Measurements from ENCODE around the gene ARHGAP27.

ARHGAP27 gene

DNA sequence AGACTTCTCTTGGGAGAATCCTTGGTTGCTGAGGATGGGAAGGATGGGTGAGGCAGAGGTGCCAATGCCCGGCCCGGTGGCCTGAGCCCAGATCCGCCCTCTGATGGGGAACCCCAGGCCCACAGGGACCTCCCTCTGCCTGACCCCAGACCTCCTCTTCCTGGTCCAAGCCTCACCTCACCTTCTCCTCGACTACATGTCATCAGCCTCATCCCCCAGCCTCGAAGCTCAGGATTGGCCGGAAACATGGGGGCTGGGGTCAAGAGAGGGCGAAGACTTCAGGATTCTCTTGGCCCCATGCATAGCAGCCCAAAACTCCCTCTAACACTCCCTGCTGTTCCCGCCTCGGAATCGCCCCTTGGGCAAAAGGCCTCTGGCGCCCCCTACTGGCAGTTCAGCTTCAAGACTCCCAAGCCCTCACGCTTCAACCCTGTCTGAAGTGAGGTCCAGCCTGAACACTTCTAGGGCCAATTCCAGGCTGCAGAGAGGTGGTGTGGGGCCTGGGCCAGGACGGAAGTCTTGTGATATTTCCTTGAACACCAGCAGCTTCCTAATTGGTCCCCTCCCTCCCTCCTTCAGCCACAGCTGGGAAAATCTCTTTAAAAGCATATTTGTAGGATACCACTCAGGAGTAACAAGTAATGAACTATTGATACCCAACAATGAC is 47.2 kb downstream of the ARHGAP27 start:
- FAIRE-seq = no peak

DNA sequence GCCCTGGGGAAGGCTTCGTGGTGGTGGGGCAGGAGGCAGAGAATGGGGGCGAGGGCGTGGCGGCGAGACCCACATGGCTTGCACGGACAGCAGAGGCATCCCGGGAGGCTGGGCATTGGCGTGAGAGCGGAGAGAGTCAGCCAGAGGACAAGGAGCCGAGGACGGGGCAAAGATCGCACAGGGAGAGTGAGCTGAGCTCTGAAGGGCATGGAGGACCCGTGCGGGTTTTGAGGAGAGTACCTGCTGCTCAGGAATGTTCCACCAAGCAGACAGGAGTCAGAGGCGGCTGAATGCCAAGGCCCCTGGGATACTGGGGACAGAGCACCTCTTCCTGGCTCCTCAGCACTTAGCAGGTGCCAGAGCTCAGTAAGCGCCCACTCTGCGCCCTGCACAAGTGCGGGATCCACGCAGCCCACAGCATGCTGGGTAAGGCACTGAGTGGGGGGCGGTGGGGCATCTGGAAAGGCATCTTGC is 47.8 kb downstream of the ARHGAP27 start:
- FAIRE-seq = no peak

DNA sequence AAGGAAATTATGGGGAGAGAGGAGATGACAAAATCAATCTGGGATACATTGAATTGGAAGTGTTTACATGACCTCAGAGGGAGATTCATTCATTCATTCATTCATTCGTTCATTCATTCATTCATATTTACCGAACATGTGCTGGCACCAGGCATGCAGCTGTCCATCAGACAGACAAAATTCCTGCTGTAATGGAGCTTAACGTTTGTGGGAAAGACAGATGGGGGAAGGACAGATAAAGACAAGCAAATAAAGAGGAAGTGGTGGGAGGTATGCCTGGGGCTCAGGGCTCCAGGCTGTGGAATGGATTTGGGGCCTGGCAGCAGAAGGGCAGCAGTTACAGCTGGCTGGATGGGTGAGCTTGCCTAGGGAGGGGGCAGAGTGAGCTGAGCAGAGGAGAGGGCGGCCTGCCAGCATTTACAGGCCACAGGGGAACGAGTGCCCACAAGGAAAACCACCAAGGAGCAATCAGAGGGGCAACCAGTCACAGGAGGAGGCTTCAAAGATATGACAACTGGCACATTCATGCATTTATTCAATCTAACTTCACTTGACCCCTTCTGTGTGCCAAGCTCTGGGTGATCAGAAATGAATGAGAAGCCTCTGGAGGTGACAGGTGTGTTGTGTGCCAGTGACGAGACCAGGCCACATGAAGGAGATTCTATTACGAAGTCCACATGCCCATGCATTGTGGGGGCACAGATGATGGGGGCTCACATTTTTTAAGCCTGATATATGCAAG is 48.5 kb downstream of the ARHGAP27 start:
- no peak for FAIRE-seq

DNA sequence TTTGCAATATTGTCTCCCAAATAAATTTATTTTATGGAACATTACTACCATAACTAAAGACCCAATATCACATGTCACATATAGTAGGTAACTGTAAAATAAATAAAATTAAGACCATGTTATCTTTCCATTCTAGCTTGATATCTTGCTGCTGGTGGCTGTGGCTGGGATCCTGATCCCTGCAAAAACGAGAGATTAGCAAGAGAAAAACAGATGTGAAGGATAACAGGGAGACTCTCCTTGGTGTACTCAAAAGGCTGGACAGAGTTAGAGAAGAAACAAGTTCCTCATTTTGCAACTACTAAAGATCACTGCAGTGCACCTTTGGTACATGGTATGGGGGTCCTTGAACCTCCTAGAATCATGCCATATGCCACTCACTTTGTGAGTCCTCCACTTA is 49.7 kb downstream of the ARHGAP27 start:
- no peak for FAIRE-seq

DNA sequence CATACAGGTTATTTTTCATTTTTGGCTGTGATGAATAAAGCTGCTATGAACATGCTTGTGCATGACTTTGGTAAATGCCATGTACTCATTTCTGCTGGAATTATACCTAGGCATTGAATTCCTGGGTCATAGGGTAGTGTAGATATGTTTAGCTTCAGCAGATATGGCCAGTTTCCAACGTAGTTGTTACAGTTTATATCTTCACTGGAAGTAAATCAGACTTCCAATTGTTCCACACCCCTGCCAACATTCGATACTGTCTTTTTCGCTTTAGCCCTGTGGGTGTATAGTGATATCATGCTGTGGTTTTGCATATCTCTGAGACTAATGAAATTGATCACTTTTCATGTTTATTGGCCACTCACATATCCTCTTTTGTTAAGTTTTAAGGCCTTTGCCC is 50.4 kb downstream of the ARHGAP27 start:
- no peak for FAIRE-seq

DNA sequence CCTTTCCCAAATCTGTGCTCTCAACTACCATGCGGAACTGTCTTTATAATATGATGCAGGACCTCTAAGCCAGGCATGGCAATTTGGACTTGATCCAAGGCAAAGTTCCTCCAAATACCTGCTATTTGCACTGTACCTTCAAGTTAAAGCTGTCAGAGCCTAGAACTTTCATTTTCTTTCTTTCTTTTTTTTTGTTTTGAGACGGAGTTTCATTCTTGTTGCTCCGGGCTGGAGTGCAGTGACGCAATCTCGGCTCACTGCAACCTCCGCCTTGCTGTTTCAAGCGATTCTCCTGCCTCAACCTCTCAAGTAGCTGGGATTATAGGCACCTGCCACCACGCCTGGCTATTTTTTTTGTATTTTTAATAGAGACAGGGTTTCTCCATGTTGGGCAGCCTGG is 51.7 kb downstream of the ARHGAP27 start:
- no peak for FAIRE-seq

DNA sequence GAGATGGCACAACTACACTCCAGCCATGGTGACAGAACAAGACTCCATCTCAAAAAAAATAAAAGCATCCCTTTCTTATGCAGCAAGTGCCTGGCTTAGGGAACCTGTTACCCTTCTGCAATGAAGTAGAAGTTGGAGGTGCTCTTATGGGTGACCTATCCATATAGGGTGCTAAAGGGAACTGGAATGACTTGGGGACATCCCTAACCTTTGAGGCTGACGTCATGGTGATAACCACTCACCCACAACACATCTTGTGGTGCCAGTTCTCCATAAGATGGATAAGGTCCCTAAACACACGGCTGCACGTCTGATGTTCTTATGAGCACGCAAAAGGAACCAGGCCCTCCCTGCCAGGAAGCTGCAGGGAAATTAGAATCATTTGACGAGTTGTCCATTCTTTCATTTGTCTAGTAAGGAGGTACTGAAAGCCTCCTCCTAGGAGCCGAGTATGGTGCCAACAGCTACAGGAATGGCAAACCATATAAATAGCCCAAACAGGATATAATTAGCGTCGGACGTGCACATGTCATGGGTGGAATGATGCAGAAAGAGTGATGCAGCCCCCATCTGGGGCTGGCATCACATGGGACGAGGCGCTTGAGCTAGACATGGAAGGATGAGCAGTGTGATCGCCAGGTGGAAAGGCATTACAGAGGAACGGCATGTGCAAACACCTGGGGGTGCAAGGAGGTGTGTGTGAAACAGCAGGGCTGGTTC is 52.5 kb downstream of the ARHGAP27 start:
- no peak for FAIRE-seq

DNA sequence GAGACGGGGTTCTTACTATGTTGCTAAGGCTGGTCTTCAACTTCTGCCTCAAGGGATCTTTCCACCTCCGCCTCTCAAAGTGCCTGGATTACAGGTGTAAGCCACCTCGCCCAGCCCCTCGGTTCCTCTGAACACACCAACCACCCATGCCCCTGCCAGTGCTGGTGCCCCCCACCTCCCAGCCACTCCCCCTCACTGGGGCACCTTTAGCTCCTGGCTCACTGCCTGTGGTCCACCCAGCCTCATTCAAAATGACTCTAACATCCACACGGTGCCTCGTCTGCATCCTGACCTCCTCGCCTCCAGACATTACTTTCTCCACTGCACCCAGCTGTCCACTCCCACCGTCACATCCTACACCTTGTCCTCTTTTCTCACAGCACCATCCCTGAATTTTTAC is 55.3 kb downstream of the ARHGAP27 start:
- FAIRE-seq = no peak

DNA sequence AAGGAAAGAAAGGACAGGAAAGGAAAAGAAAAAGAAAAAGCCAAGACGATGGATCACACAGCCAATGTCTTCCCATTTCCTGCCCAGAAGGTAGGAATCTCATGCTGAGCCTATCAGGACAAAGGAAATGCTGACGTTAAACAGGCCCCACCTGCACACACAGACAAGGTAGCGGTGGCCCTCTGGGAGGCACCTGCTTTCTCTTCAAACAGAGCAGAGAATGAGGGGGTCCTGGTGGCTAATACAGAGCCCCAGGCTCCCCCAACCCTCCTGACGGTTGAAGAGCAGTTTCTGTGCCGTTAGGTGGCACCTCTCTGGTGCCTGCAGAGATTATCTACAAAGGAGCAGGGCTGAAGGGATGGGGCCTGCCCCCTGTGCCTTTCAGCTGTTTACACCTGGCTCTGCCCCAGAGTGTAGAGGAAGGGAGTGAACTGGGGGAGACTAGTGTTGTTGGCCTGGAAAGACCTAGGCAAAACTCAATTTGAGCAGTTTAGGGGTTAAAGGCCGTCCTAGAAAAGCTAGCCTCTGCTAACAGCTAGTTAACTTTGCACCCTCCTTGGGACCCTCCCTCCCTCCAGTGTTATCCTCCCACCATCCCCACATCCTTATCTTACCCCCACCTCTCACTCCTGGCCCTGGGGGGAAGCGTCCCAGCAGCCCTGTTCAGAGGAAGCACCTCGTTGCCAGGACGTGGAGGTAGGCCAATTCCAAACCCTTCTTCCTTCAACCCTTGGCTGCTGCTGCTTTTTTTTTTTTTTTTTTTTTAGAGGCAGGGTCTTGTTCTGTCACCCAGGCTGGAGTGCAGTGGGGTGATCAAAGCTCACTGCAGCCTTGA is 56.3 kb downstream of the ARHGAP27 start:
- FAIRE-seq = no peak

DNA sequence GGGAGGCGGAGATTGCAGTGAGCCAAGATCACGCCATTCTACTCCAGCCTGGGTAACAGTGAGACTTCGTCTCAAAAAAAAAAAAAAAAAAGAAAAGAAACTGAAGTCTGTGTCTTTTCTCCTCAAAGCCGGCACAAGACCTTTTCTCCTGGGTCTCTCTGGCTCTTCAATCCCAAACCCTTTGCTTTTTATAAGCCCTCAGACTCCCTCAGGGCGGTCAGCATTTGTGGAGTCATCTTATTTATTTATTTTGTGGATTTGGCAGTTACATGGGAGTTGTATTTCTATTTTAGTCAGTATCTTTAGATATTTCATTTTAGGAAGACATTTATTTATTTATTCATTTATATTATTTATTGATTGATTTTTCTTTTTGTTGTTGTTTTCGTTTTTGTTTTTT is 58.2 kb downstream of the ARHGAP27 start:
- FAIRE-seq = no peak

DNA sequence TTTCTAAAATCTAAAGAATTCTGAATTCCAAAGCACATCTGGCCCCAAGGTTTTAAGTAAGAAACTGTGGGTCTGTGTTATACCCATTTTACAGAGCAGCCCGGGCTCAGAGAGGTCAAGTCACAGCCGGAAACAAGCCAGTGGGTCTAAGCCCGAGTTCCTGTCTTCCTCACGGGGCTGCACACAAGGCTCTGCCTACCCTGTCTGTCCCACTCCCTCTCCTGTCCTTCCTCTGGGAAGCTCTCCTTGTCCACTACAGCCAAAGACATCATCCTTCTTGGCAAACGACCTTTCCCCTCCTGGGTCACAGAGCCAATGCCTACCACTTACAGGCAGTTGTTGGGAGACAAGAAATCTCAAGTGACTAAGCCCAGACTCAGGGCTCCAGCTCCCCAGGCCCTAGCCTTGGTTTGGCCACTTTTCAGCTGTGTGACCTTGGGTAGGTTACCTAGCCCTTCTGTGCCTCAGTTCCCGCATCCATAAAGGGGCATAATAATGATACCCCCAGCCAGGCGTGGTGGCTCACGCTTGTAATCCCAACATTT is 60.3 kb downstream of the ARHGAP27 start:
- FAIRE-seq = no peak

DNA sequence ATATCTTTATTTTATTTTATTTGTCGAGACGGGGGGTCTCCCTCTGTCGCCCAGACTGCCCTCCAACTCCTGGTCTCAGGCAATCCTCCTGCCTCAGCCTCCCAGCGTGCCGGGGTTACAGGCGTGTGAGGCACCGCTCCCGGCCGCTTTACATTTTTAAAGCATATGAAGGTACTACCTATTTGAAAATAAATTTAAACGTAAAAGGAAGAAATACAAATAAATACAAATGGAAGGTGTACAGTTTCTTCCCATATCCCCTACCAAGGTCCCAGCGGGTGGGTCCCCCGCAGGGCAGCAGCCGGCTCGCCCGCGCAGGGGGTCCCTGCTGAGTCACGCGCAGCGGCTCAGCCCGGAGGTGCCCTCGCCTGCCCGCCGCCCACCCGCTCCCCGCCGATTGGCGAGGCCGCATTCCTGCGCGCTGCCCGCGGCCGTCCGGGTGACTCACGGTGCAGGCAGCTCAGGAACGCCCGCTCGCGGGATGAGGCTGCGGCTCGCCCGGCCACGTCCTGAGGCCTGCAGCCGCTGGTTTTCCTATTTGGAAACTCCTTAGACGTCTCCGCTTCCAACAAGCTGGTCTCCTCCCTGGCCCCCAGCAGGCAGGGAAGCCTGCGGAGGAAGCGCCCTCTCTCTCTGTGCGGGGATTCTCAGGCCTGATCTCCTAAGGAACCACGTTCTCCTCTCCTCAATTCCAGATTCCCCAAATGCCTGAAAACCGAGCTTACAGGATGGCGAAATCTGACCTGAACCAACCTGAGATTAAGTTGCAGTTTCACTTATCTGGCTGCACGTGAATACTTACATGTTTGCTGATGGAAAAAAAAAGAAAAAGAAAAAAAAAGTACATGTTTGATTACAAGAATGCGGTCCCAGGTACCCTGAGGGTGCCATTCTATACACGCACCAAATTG is 61.0 kb downstream of the ARHGAP27 start:
- FAIRE-seq = no peak

DNA sequence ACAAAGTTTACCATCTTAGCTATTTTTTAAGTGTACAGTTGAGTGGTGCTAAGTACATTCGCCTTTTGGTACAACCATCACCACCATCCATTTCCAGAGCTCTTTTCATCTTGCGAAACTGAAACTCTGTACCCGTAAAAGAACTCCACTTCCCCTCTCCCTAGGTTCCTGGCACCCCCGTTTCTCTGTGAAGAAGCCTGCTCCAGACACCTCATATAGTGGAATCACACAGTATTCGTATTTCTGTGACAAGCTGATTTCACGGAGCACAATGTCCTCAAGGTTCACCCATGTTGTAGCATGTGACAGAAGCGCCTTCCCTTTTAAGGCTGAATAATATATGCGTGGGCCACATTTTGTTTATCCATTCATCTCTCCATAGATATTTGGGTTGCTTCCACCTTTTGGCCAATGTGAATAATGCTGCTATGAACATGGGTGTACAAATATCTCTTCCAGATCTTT is 61.7 kb downstream of the ARHGAP27 start:
- FAIRE-seq = no peak

DNA sequence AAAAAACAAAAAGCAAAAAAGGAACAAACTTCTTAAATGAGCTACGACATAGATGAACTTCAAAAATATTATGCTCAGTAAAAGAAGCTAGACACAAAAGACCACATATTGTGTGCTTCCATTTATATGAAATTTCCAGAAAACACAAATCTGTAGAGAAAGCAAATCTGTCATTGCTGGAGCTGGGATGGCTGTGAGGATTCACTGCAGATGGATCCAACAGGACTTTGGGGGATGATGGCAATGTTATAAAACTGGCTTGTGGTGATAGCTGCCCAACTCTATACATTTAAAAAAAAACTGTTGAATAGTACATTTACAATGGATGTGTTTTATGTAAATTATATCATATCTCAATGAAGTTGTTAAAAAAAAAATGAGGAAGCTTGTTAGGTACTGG is 63.2 kb downstream of the ARHGAP27 start:
- no peak for FAIRE-seq

DNA sequence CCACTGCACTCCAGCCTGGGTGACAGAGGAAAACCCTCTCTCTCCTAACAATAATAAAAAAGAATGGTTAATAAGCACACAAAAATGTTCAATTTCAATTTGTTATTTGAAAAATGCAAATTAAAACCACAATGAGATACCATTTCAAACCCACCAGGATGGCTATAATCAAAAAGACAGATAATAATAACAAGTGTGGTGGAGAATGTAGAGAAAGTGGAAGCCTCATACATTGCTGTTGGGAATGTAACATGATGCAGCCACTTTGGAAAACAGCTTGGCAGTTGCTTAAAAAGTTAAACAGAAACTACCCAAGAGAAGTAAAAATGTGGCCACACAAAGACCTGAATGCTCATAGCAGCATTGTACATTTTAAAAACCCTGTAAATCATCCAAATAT is 64.0 kb downstream of the ARHGAP27 start:
- FAIRE-seq = no peak

DNA sequence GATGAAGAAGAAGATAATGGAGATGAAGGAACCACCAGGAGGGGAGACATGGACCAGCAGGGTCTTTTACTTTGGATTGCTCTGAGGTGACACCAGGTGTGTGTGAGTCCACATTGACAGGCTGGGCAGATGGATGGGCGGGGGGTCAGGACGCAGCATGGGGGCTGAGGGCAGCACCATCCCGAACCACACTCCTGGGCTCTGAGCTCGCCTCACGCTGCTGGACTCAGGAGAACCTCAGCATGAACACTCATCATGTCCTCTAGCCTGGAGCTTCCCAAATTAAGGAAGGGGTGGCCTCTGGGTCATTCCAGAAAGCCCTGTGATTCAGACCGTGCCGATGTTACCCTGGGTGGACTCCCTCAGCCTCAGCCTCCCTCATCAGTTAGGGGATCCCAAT is 65.5 kb downstream of the ARHGAP27 start:
- FAIRE-seq = no peak

DNA sequence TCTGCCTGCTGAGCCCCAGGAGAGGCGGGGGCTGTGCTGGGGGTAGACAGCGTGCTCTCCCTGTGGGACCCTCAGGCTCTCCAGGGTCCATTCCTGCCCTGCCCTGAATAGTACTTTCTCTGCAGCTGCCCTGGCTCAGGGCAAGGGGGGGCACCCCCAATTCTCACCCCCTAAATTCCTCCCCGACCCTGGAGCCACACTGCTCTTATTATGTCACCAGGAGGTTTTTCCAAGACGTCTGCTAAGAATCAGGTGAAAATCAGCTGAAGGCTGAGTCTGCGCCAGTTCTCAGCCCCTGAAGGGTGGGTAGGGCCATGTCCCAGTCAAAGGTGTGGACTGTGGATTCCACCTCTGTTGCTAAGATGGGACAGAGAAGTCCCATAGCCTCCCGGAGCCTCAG is 66.0 kb downstream of the ARHGAP27 start:
- no peak for FAIRE-seq

DNA sequence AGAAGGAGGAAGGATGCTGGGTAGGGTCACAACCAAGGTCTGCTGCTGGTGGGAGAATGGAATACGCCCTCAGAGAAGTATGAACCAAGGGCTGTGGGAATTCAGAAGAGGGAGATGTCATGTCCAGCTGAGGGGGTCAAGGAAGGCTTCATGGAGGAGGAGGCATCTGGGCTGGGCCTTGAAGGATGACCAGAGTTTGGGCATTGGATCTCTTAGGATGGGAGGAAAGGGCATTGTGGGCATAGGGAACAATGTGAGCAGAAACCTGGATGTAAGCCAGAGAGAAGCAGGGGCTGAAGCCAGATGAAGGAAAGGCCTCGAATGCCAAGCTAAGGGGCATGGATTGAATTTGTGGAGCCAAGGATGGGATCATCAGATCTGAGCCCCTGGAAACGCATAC is 66.6 kb downstream of the ARHGAP27 start:
- FAIRE-seq = no peak

DNA sequence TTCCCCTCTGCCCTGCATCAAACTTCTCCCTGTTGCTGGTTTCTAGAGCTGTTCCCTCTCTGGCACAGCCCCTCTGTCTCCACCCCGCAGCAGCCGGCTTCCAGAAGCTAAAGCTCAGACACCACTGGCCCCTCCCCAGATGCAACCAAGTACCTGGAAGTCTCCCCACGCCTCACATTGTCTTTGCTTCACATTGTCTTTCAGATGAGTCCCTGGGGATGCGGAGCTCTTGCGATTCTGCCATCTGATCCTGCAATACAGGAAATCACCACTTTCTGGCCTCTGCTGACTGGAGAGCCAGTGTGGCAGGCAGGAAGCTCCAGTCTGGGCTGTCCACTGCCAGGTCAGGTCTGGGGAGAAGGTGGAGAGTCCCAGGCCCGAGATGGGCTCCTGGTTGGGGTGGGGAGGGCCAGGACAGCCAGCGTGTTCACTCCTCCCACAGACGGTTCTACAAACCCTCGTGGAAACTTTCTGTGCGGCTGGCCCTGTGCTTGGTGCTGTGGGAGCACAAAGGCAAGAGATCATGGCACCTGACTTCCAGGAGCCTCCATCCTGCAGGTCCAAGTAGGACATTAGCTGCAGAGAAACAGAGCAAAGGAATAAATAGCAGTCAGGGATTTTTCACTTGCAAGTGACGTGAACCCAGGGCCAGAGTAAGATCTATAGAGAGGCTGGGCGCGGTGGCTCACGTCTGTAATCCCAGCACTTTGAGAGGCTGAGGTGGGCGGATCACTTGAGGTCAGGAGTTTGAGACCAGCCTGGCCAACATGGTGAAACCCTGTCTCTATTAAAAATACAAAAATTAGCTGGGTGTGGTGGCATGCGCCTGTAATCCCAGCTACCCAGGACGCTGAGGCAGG is 67.9 kb downstream of the ARHGAP27 start:
- FAIRE-seq = no peak

DNA sequence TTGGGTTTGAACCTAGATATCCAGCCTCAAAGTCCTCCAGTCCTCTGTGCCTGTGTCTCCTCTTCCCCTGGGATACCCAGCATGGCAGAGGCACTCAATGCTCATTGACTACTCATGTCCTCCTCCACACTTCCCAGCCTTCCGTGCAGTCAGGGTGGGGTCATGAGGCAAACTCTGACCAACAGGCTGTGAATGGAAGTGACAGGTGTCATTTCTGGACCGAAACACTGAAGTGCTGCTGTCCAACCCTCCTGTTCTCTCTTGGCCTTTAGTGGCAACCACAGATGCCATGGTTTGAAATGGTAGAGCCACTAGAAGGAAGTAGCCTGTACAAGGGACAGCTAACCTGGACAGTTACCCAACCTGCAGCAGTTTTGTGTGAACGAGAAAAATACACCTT is 69.2 kb downstream of the ARHGAP27 start:
- no peak for FAIRE-seq
